Caki2 (cell line): Measurements from ENCODE around the gene BCAS3. TPM values are rescaled to one million over a fixed set of nuclear protein-coding genes. Genes with fewer than 3 reads are reported as not detected.
"Not testable (repeated sequence)": the region's sequence is repeated elsewhere in the genome, so short reads cannot be mapped to it uniquely, and the experiment has no call there.

Experiments used
- DNase-seq: peaks from one replicate; pipeline ENCODE4 v3.0.0-alpha.2; 2015; ENCODE audit warnings: low read depth
- in situ Hi-C: cut with HindIII; loops from 2 replicates; pipeline ENCODE4 v1.10.0; 2016; ENCODE audit warnings: low sequenced_read_pairs, low pct_unique_long_range_greater_than_20kb, mixed read lengths
- total RNA-seq: library from RNA; depleted of rRNA; stranded (reverse); fragments of >200 nt; shearing (Covaris generic); gene quantifications from 2 replicates; pipeline ENCODE4 v1.2.3, GENCODE V29; 2014; ENCODE audit warnings: low replicate concordance

BCAS3 gene
- total RNA-seq, 1 experiment from 2014 or later, result 10.3 TPM

- in situ Hi-C loops, result no loop called here
- no peak for DNase-seq
Measured at GRCh38 chr17:60939318-60939717, 261.7 kb downstream of the BCAS3 start.

- in situ Hi-C loops, result no loop called here
- no peak for DNase-seq
Measured at GRCh38 chr17:60941028-60941427, 263.4 kb downstream of the BCAS3 start.

GRCh38 chr17:60941571-60941970 lies 263.9 kb downstream of the BCAS3 start:
- no peak for DNase-seq
- in situ Hi-C loops, result no loop called here

- in situ Hi-C loops, result no loop called here
- no peak for DNase-seq
Measured at GRCh38 chr17:60944751-60945150, 267.1 kb downstream of the BCAS3 start.

GRCh38 chr17:60947100-60947499 lies 269.4 kb downstream of the BCAS3 start:
- DNase-seq, result no peak
- in situ Hi-C loops, result no loop called here

- in situ Hi-C loops, result no loop called here
- no peak for DNase-seq
Measured at GRCh38 chr17:60947543-60947942, 269.9 kb downstream of the BCAS3 start.

- in situ Hi-C loops, result no loop called here
- no peak for DNase-seq
Measured at GRCh38 chr17:60952747-60953146, 275.1 kb downstream of the BCAS3 start.

- DNase-seq, result peak; percentile 30
- in situ Hi-C loops, result no loop called here
Measured at GRCh38 chr17:60959011-60959410, 281.4 kb downstream of the BCAS3 start.

GRCh38 chr17:60959696-60960095 lies 282.0 kb downstream of the BCAS3 start:
- DNase-seq, result no peak
- in situ Hi-C loops, result no loop called here

- in situ Hi-C loops, result no loop called here
- no peak for DNase-seq
Measured at GRCh38 chr17:60960398-60961065, 282.9 kb downstream of the BCAS3 start.

GRCh38 chr17:60964160-60964559 lies 286.5 kb downstream of the BCAS3 start:
- DNase-seq, result no peak
- in situ Hi-C loops, result no loop called here

GRCh38 chr17:60968266-60968665 lies 290.6 kb downstream of the BCAS3 start:
- no peak for DNase-seq
- in situ Hi-C loops, result no loop called here

GRCh38 chr17:60969500-60970037 lies 291.9 kb downstream of the BCAS3 start:
- in situ Hi-C loops, result no loop called here
- no peak for DNase-seq

- no peak for DNase-seq
- in situ Hi-C loops, result no loop called here
Measured at GRCh38 chr17:60970741-60971140, 293.1 kb downstream of the BCAS3 start.

GRCh38 chr17:60971515-60972369 lies 294.1 kb downstream of the BCAS3 start:
- in situ Hi-C loops, result no loop called here
- peak; percentile 29 for DNase-seq

GRCh38 chr17:60976861-60977260 lies 299.2 kb downstream of the BCAS3 start:
- in situ Hi-C loops, DNase-seq: not testable (repeated sequence)

GRCh38 chr17:60989379-60989778 lies 311.7 kb downstream of the BCAS3 start:
- in situ Hi-C loops, result no loop called here
- no peak for DNase-seq

- no peak for DNase-seq
- in situ Hi-C loops, result no loop called here
Measured at GRCh38 chr17:60989846-60990245, 312.2 kb downstream of the BCAS3 start.

- in situ Hi-C loops, result no loop called here
- DNase-seq, result no peak
Measured at GRCh38 chr17:60993497-60993896, 315.8 kb downstream of the BCAS3 start.
